ENCODE measurements around the gene CHRDL2.
"Not testable (repeated sequence)": the region's sequence is repeated elsewhere in the genome, so short reads cannot be mapped to it uniquely, and the experiment has no call there.

CHRDL2 gene

GRCh38 chr11:74731301-74732094 is at the start of gene CHRDL2:
TSS of gene CHRDL2 (minus strand) at chr11:74731426. CDS start at chr11:74730888, 538 bp downstream.
- DNase-seq: no peak

- DNase-seq: no peak
Measured at GRCh38 chr11:74780248-74781005, 49.2 kb upstream of the CHRDL2 start.

GRCh38 chr11:74778581-74778980 is 47.4 kb upstream of the CHRDL2 start:
- no peak for DNase-seq

- DNase-seq: no peak
Measured at GRCh38 chr11:74777877-74778276, 46.7 kb upstream of the CHRDL2 start.

GRCh38 chr11:74777038-74777437 is 45.8 kb upstream of the CHRDL2 start:
- DNase-seq: no peak

GRCh38 chr11:74776546-74776945 is 45.3 kb upstream of the CHRDL2 start:
- DNase-seq: no peak

- DNase-seq: no peak
Measured at GRCh38 chr11:74775762-74776161, 44.5 kb upstream of the CHRDL2 start.

- no peak for DNase-seq
Measured at GRCh38 chr11:74773476-74773875, 42.2 kb upstream of the CHRDL2 start.

GRCh38 chr11:74771139-74771538 is 39.9 kb upstream of the CHRDL2 start:
- no peak for DNase-seq

- no peak for DNase-seq
Measured at GRCh38 chr11:74770456-74770855, 39.2 kb upstream of the CHRDL2 start.

GRCh38 chr11:74769055-74769707 is 38.0 kb upstream of the CHRDL2 start:
- no peak for DNase-seq

GRCh38 chr11:74768172-74768651 is 37.0 kb upstream of the CHRDL2 start:
- DNase-seq: peak; percentile 38

GRCh38 chr11:74766905-74767304 is 35.7 kb upstream of the CHRDL2 start:
- DNase-seq: no peak

GRCh38 chr11:74756571-74756970 is 25.3 kb upstream of the CHRDL2 start:
- no peak for DNase-seq

- no peak for DNase-seq
Measured at GRCh38 chr11:74755395-74755995, 24.3 kb upstream of the CHRDL2 start.

GRCh38 chr11:74754507-74755252 is 23.5 kb upstream of the CHRDL2 start:
- no peak for DNase-seq

GRCh38 chr11:74751303-74751702 is 20.1 kb upstream of the CHRDL2 start:
- no peak for DNase-seq

GRCh38 chr11:74750598-74750997 is 19.4 kb upstream of the CHRDL2 start:
- not testable (repeated sequence) for DNase-seq

- no peak for DNase-seq
Measured at GRCh38 chr11:74749965-74750296, 18.7 kb upstream of the CHRDL2 start.

GRCh38 chr11:74749127-74749964 is 18.1 kb upstream of the CHRDL2 start:
- peak; percentile 47 for DNase-seq

All from stimulated activated naive CD4-positive, alpha-beta T cell treated with Interleukin-2 at 50 U/mL for 16 hours (primary cell).